Gastrocnemius medialis (tissue), 4 donors: ENCODE results near the gene GRM4. TPM values are rescaled to one million over a fixed set of nuclear protein-coding genes. Genes with fewer than 3 reads are reported as not detected.

Experiments used
- ATAC-seq, 2 donors: fragments of 150-250 bp; one replicate each; pipeline ENCODE4 v1.9.1; 2016
- DNase-seq, 2 donors: peaks; one replicate each; pipeline ENCODE4 v3.0.0-alpha.2; 2019
- H3K27ac ChIP-seq, 4 donors: fragments of 200-600 bp; sonication (generic); 1 replicate in 1 of 4; 2 replicates in 3 of 4; pipeline ENCODE4 v1.5.1; 2016 to 2018; ENCODE audit warnings: mild to moderate bottlenecking in 2 of 4, moderate library complexity in 1 of 4
- H3K27me3 ChIP-seq, 3 donors: fragments of 200-600 bp; sonication (generic) in 2 of 3; 1 replicate in 1 of 3; 2 replicates in 2 of 3; pipeline versions ENCODE4 v1.5.1 to v1.6.0; 2016 to 2019; ENCODE audit warnings: mild to moderate bottlenecking in 1 of 3, moderate library complexity in 1 of 3
- H3K36me3 ChIP-seq, 2 donors: fragments of 200-600 bp; sonication (generic) in 1 of 2; one replicate each; pipeline ENCODE4 v1.5.1; 2017 to 2018
- H3K4me1 ChIP-seq, 2 donors: fragments of 200-600 bp; sonication (generic) in 1 of 2; one replicate each; pipeline ENCODE4 v1.5.1; 2016 to 2017; ENCODE audit warnings: mild to moderate bottlenecking in 2 of 2
- H3K4me3 ChIP-seq, 4 donors: fragments of 200-600 bp; sonication (generic) in 3 of 4; 1 replicate in 1 of 4; 2 replicates in 3 of 4; pipeline ENCODE4 v1.5.1; 2016 to 2019; ENCODE audit warnings: mild to moderate bottlenecking in 2 of 4
- H3K9me3 ChIP-seq, 3 donors: fragments of 200-600 bp; sonication (generic) in 2 of 3; 1 replicate in 1 of 3; 2 replicates in 2 of 3; pipeline ENCODE4 v1.5.1; 2016 to 2019
- POLR2A ChIP-seq, 2 donors: fragments of 450-650 bp; IDR thresholded peaks; one replicate each; pipeline ENCODE4 v1.6.1; 2017; ENCODE audit warnings: antibody characterized with exemption in 2 of 2, mild to moderate bottlenecking in 2 of 2, moderate library complexity in 2 of 2
- in situ Hi-C, 4 donors: fragments of 200-750 bp; cut with MboI; loops; one replicate each; pipeline versions ENCODE4 v1.15.0 to v1.8.0; 2017; ENCODE audit warnings: low sequenced_read_pairs in 4 of 4
- intact Hi-C: fragments of 100-400 bp; cut with DNase I; formaldehyde crosslinking; loops from one replicate; pipeline ENCODE4 v1.15.1; 2023; ENCODE audit warnings: low total_unique reads
- total RNA-seq, 4 donors: library from RNA; depleted of rRNA; stranded (reverse); fragments of >200 nt; gene quantifications; one replicate each; pipeline versions ENCODE4 v1.1.0 to v1.2.3, GENCODE V29; 2016
- TF ChIP-seq, protein P1 (sequence below), 5 experiments: fragments of 450-650 bp in 3 of 5; fragments of 200-600 bp in 2 of 5; sonication (generic) in 2 of 5; IDR thresholded peaks in 4 of 5; conservative IDR thresholded peaks in 1 of 5; 1 replicate in 4 of 5; 2 replicates in 1 of 5; pipeline ENCODE4 v1.5.1; 2016 to 2019; ENCODE audit warnings: antibody characterized with exemption in 5 of 5, mild to moderate bottlenecking in 3 of 5, moderate library complexity in 3 of 5

The GRM4 gene
- total RNA-seq, 4 donors from 2014 or later: 0.03 TPM; not detected in 3

GRCh38 chr6:34041385-34041784, 104.5 kb downstream of the GRM4 start:
- H3K4me1 ChIP-seq: no peaks in the 10 kb centered on the region
- intact Hi-C loops: no loop called here
- in situ Hi-C loops: no loop called here
- TF ChIP-seq, protein P1, sequence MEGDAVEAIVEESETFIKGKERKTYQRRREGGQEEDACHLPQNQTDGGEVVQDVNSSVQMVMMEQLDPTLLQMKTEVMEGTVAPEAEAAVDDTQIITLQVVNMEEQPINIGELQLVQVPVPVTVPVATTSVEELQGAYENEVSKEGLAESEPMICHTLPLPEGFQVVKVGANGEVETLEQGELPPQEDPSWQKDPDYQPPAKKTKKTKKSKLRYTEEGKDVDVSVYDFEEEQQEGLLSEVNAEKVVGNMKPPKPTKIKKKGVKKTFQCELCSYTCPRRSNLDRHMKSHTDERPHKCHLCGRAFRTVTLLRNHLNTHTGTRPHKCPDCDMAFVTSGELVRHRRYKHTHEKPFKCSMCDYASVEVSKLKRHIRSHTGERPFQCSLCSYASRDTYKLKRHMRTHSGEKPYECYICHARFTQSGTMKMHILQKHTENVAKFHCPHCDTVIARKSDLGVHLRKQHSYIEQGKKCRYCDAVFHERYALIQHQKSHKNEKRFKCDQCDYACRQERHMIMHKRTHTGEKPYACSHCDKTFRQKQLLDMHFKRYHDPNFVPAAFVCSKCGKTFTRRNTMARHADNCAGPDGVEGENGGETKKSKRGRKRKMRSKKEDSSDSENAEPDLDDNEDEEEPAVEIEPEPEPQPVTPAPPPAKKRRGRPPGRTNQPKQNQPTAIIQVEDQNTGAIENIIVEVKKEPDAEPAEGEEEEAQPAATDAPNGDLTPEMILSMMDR (IDR thresholded peaks at IDR 0.05 in 4 of 5, conservative IDR thresholded peaks at IDR 0.05 in 1 of 5): no peak
- no peak for TF ChIP-seq POLR2A (IDR thresholded peaks at IDR 0.05)
- DNase-seq (no peak), ATAC-seq (no peak)
- no peaks in the 10 kb centered on the region for H3K27me3 ChIP-seq
- H3K36me3 ChIP-seq: no peaks in the 10 kb centered on the region
- H3K9me3 ChIP-seq: no peaks in the 10 kb centered on the region
- no peak overlapping the region for H3K27ac ChIP-seq
- no peak overlapping the region for H3K4me3 ChIP-seq

GRCh38 chr6:34039943-34040342, 105.9 kb downstream of the GRM4 start:
- Histone ChIP-seq H3K27me3 (no peaks in the 10 kb centered on the region), H3K4me1 (no peaks in the 10 kb centered on the region), H3K4me3 (no peak overlapping the region), H3K9me3 (no peaks in the 10 kb centered on the region), H3K27ac (no peak overlapping the region), H3K36me3 (no peaks in the 10 kb centered on the region)
- no peak for DNase-seq
- no peak for ATAC-seq
- TF ChIP-seq, protein P1 (IDR thresholded peaks at IDR 0.05 in 4 of 5, conservative IDR thresholded peaks at IDR 0.05 in 1 of 5): no peak
- TF ChIP-seq POLR2A (IDR thresholded peaks at IDR 0.05): no peak
- in situ Hi-C loops: no loop called here
- intact Hi-C loops: no loop called here

DNA sequence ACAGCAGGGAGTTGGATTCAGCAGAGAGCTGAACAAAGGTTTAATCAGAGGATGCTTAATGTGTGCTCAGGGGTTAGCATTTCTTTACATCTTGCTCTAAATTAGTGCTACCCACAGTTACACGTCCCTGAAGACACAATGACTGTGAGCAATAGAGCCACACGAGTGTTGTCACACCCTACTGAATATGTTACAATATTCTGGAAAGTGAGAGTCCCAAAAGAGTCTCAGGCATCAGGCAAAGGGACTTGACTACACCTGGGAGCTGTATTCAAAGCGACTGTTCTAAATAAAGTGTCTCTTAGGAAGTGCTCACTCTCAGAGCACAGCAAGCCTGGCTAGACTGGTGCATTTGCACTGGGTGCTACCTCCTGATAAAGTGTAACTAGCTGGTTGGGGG, 108.7 kb downstream of the GRM4 start:
- ATAC-seq: no peak
- H3K27ac ChIP-seq: no peak overlapping the region
- no peak for DNase-seq
- no peak overlapping the region for H3K4me3 ChIP-seq
- H3K9me3 ChIP-seq: no peaks in the 10 kb centered on the region
- H3K36me3 ChIP-seq: no peaks in the 10 kb centered on the region
- no peaks in the 10 kb centered on the region for H3K4me1 ChIP-seq
- in situ Hi-C loops: no loop called here
- intact Hi-C loops: no loop called here
- no peaks in the 10 kb centered on the region for H3K27me3 ChIP-seq
- TF ChIP-seq, protein P1 (IDR thresholded peaks at IDR 0.05 in 4 of 5, conservative IDR thresholded peaks at IDR 0.05 in 1 of 5): no peak
- no peak for TF ChIP-seq POLR2A (IDR thresholded peaks at IDR 0.05)

DNA sequence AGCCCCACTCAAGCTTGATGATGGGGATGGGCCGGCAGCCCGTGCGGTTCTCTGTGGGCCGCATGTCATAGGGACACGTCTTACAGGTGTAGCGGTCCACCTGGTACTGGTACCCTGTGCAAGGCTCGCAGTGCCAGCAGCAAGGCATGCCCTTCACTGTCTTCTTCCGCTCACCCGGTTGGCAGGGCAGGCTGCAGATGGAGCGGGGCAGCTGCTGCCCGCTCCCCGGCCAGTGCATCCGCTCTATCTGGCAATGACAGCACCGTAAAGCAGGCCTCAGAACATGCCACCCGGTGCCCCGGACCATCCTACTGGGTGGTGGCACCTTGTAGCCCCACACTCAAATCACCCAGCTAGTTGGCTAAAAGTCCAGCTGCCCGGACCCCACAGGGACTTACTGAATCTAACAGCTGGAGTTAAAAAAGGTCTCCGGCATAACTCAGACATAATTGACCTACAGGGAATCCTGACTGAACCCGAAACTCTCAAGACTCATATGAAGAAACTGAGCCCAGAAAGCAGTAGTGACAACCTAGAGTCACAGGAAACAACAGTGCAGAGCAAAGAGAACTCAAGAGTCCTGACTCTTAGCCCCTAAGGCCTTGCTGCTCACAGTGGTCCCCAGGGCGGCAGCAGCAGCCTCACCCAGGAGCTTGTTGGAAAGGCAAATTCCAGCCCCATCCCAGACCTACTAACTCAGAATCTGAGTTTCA, 109.4 kb downstream of the GRM4 start:
- in situ Hi-C loops: no loop called here
- intact Hi-C loops: no loop called here
- Histone ChIP-seq H3K27ac (no peak overlapping the region), H3K4me3 (no peak overlapping the region), H3K9me3 (no peaks in the 10 kb centered on the region), H3K27me3 (no peaks in the 10 kb centered on the region), H3K36me3 (no peaks in the 10 kb centered on the region), H3K4me1 (no peaks in the 10 kb centered on the region)
- TF ChIP-seq POLR2A (IDR thresholded peaks at IDR 0.05): no peak
- TF ChIP-seq, protein P1 (IDR thresholded peaks at IDR 0.05 in 4 of 5, conservative IDR thresholded peaks at IDR 0.05 in 1 of 5): no peak
- ATAC-seq (no peak), DNase-seq (no peak)
